NCI-H2227 (cell line): Measurements from ENCODE around the gene GOLGA6C.
"Not testable (repeated sequence)": the region's sequence is repeated elsewhere in the genome, so short reads cannot be mapped to it uniquely, and the experiment has no call there.

Source experiments
- DNase-seq: peaks from one replicate; lab custom pipeline; 2025; ENCODE audit not compliant: unreplicated experiment; lab: John Stamatoyannopoulos, UW

GOLGA6C gene

GRCh38 chr15:75314552-75315290, 56.6 kb downstream of the GOLGA6C start:
- DNase-seq, result no peak

- not testable (repeated sequence) for DNase-seq
Measured at GRCh38 chr15:75319231-75319897, 61.2 kb downstream of the GOLGA6C start.
